ENCODE results near the gene GRM1.

Gene GRM1

GRCh38 chr6:146282837-146283236, 254.0 kb downstream of the GRM1 start:
- DNase-seq, result no peak

- DNase-seq, result no peak
Measured at GRCh38 chr6:146284311-146284710, 255.4 kb downstream of the GRM1 start.

GRCh38 chr6:146286961-146287360, 258.1 kb downstream of the GRM1 start:
- no peak for DNase-seq

GRCh38 chr6:146287691-146288369, 259.0 kb downstream of the GRM1 start:
- no peak for DNase-seq

GRCh38 chr6:146289816-146290588, 261.1 kb downstream of the GRM1 start:
- no peak for DNase-seq

- no peak for DNase-seq
Measured at GRCh38 chr6:146290589-146290901, 261.7 kb downstream of the GRM1 start.

- DNase-seq, result no peak
Measured at GRCh38 chr6:146292506-146292905, 263.6 kb downstream of the GRM1 start.

- DNase-seq, result no peak
Measured at GRCh38 chr6:146295695-146296094, 266.8 kb downstream of the GRM1 start.

- DNase-seq, result no peak
Measured at GRCh38 chr6:146297815-146298214, 269.0 kb downstream of the GRM1 start.

GRCh38 chr6:146300521-146300920, 271.7 kb downstream of the GRM1 start:
- no peak for DNase-seq

- DNase-seq, result no peak
Measured at GRCh38 chr6:146301764-146302163, 272.9 kb downstream of the GRM1 start.

- no peak for DNase-seq
Measured at GRCh38 chr6:146302994-146303393, 274.1 kb downstream of the GRM1 start.

GRCh38 chr6:146304181-146304580, 275.3 kb downstream of the GRM1 start:
- no peak for DNase-seq

- DNase-seq, result no peak
Measured at GRCh38 chr6:146305092-146305491, 276.2 kb downstream of the GRM1 start.

- no peak for DNase-seq
Measured at GRCh38 chr6:146305951-146306350, 277.1 kb downstream of the GRM1 start.

- DNase-seq, result no peak
Measured at GRCh38 chr6:146310628-146311027, 281.8 kb downstream of the GRM1 start.

- DNase-seq, result no peak
Measured at GRCh38 chr6:146311079-146311478, 282.2 kb downstream of the GRM1 start.

- no peak for DNase-seq
Measured at GRCh38 chr6:146312608-146313007, 283.7 kb downstream of the GRM1 start.

- DNase-seq, result peak; percentile 98
Measured at GRCh38 chr6:146315381-146316174, 286.7 kb downstream of the GRM1 start.

- no peak for DNase-seq
Measured at GRCh38 chr6:146316175-146316495, 287.3 kb downstream of the GRM1 start.

- DNase-seq, result no peak
Measured at GRCh38 chr6:146331013-146331412, 302.2 kb downstream of the GRM1 start.

- no peak for DNase-seq
Measured at GRCh38 chr6:146335336-146335735, 306.5 kb downstream of the GRM1 start.

- no peak for DNase-seq
Measured at GRCh38 chr6:146336191-146336590, 307.3 kb downstream of the GRM1 start.

GRCh38 chr6:146337376-146337775, 308.5 kb downstream of the GRM1 start:
- DNase-seq, result no peak
